Mononuclear cell (primary cell): ENCODE results near the gene TMEM141. TPM values are rescaled to one million over a fixed set of nuclear protein-coding genes. Genes with fewer than 3 reads are reported as not detected.

ENCODE experiments used
- H3K27me3 ChIP-seq: 2 replicates; pipeline ENCODE4 v1.6.0; 2011; ENCODE audit warnings: low read length, control low read depth; ENCODE audit not compliant: insufficient read depth
- H3K4me1 ChIP-seq: 2 replicates; pipeline ENCODE4 v1.5.1; 2011; ENCODE audit warnings: mild to moderate bottlenecking, low read length, control low read depth; ENCODE audit not compliant: insufficient read depth
- H3K4me3 ChIP-seq: 2 replicates; pipeline ENCODE4 v1.5.1; 2011; ENCODE audit warnings: mild to moderate bottlenecking, low read length, moderate library complexity
- H3K9me3 ChIP-seq: 2 replicates; pipeline ENCODE4 v1.5.1; 2011; ENCODE audit warnings: low read depth, mild to moderate bottlenecking, control low read depth, low read length
- total RNA-seq: library from RNA; depleted of rRNA; stranded (reverse); fragments of >200 nt; gene quantifications from one replicate; pipeline ENCODE4 v1.2.3, GENCODE V29; 2012

The TMEM141 gene
- total RNA-seq, 1 donor, result 16.1 TPM

DNA sequence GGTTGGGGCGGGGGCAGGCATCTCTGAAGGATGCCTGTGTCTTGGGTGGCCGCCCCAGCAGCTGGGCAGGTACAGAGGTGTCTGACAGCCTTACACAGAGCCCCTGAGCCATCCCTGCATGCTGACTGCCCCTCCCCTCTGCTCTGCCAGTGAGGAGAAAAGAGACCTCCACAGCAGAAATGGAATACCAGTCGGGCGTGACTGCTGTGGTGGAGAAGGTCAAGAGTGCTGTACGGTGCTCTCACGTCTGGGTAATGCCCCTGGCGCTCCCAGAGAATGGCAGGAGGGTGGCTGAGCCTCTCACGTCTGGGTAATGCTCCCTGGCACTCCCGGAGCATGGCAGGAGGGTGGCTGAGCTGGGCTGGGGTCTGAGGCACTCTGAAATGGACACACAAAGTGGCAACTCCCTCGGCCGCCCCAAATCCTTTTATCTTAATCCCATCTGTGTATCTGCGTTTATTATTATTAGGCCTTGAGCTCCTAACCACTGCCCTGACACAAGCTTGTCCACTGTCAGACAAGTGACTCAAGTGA lies 14.1 kb downstream of the TMEM141 start:
- Histone ChIP-seq H3K4me1 (peaks cover 40% of the 10 kb centered on the region), H3K9me3 (no peaks in the 10 kb centered on the region), H3K27me3 (peaks cover 8% of the 10 kb centered on the region), H3K4me3 (no peak overlapping the region)

DNA sequence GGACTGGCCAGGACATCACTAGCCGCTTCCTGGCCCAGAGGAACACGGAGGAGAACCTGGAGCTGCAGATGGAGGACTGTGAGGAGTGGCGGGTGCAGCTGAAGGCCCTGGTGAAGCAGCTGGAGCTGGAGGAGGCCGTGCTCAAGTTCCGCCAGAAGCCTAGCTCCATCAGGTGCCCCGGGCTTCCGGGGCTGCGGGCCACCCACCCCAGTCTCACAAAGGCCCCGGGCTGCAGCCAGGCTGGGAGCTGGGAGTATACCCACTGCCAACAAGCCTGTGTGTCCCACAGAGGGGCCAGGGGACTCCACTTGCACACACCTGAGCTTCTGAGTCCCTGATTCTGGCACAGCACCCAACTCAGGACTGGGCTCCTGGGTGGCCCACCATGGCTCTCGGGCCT lies 14.9 kb downstream of the TMEM141 start:
- no peaks in the 10 kb centered on the region for H3K9me3 ChIP-seq
- H3K27me3 ChIP-seq, result peaks cover 6% of the 10 kb centered on the region
- H3K4me3 ChIP-seq, result no peak overlapping the region
- H3K4me1 ChIP-seq, result peaks cover 33% of the 10 kb centered on the region

DNA sequence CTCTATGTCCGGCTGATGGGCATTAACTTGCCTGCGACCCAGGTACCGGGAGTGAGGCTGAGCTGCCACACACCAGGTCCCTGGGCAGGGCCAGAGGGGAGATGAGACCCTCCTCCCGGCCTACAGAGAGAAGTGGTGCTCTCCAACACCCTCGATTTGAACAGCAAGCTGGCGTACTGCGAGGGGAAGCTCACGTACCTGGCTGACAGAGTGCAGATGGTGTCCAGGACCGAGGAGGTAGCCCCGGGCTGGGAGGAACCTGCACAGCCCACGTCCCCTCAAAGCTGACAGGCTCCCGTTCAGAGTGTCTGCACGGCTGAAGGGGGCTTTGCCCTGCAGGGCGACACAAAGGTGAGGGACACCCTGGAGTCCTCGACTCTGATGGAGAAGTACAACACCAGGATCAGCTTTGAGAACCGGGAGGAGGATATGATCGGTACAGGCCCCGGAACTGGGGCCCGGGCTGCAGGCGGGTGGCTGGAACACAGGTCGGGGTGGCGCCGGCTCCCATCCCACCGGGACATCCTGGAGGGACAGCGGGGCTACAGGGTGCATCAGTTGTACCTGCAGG lies 15.6 kb downstream of the TMEM141 start:
- H3K4me1 ChIP-seq, result peaks cover 29% of the 10 kb centered on the region
- no peak overlapping the region for H3K4me3 ChIP-seq
- no peaks in the 10 kb centered on the region for H3K9me3 ChIP-seq
- peaks cover 6% of the 10 kb centered on the region for H3K27me3 ChIP-seq

DNA sequence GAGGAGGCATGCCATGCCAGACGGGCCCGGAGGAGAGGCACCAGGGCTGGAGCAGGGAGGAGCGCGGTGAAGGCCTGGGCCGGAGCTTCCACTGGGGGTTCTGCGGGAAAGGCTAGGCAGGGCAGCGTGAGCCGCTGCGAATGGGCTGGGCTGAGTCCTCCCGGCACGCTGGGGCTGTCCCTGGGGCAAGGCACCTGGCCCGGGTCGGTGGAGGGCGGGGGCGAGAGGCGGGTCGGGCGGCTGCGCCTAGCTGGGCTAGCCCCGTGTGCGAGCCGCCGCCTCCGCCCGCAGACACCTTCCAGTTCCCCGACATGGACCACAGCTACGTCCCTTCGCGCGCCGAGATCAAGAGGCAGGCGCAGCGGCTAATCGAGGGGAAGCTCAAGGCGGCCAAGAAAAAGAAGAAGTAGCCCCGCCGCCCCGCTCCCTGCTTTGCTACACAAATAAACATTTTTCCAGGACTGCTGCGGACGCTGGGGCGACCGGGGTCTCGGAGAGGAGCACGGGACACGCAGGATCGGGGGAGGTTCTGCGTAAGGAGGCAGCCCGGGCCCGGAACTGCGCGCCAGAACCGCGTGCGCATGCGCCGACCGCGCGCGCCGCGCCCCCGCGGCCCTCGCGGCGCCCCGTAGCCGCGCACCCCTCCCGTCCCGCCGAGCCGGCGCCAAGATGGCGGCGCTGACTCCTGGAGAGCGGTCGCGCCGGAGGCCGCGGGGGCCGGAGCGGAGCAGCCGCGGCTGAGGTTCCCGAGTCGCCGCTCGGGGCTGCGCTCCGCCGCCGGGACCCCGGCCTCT lies 16.3 kb downstream of the TMEM141 start, which contains the start of gene RABL6:
RABL6 (plus strand) TSS at position 668 of the 794 bp plus-strand sequence. CDS start 249 bp downstream, outside the sequence.
- Histone ChIP-seq H3K4me1 (peaks cover 29% of the 10 kb centered on the region), H3K27me3 (peaks cover under 1% of the 10 kb centered on the region), H3K9me3 (no peaks in the 10 kb centered on the region), H3K4me3 (peak within 1 kb of the TSS; percentile 88)

DNA sequence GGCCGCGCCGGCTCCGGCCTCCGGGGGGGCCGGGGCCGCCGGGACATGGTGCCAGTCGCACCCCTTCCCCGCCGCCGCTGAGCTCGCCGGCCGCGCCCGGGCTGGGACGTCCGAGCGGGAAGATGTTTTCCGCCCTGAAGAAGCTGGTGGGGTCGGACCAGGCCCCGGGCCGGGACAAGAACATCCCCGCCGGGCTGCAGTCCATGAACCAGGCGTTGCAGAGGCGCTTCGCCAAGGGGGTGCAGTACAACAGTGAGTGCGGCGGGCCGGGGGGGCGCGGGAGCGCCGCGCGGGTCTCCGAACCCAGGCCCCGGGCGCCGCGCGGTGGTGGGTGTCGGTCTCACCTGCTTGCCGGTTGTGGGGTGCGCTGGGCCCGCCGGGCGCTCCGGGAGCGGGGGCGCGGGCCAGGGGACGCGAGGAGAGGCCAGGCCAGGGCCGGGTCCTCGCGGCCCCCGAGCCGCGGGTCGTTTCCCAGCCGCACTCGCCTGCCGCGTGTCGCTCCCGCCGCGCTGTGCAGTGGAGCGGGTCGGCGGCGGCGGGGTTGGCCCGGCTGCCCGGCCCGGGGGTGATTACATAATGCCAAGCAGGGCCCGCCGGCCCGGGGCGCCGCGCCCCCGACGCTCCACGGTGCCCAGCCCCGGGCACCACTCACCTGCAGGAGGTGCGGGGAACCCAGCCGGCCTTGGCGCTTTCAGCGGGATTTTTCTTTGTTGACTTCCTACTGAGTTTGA lies 17.1 kb downstream of the TMEM141 start:
- H3K4me3 ChIP-seq, result peak overlapping the region; percentile 88
- H3K4me1 ChIP-seq, result peaks cover 34% of the 10 kb centered on the region
- no peaks in the 10 kb centered on the region for H3K9me3 ChIP-seq
- H3K27me3 ChIP-seq, result no peaks in the 10 kb centered on the region

DNA sequence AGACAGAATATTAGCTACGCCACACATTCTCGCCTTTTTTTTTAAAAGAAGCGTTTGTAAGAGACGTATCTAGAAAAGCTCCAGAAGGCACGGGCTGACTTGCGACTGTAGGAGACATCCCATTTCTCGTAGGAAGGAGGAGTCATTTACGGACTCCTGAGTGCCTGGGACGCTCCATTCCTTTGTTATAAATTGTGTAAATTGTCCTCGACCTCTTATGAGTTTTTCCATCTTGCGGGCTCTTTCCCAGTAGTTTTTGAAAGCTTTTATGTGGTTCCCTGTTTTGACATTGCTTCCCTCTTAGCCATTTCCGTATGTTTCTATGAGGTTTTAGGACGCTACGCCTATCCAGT lies 17.6 kb downstream of the TMEM141 start:
- no peaks in the 10 kb centered on the region for H3K9me3 ChIP-seq
- peak overlapping the region; percentile 88 for H3K4me3 ChIP-seq
- H3K4me1 ChIP-seq, result peaks cover 34% of the 10 kb centered on the region
- H3K27me3 ChIP-seq, result no peaks in the 10 kb centered on the region

DNA sequence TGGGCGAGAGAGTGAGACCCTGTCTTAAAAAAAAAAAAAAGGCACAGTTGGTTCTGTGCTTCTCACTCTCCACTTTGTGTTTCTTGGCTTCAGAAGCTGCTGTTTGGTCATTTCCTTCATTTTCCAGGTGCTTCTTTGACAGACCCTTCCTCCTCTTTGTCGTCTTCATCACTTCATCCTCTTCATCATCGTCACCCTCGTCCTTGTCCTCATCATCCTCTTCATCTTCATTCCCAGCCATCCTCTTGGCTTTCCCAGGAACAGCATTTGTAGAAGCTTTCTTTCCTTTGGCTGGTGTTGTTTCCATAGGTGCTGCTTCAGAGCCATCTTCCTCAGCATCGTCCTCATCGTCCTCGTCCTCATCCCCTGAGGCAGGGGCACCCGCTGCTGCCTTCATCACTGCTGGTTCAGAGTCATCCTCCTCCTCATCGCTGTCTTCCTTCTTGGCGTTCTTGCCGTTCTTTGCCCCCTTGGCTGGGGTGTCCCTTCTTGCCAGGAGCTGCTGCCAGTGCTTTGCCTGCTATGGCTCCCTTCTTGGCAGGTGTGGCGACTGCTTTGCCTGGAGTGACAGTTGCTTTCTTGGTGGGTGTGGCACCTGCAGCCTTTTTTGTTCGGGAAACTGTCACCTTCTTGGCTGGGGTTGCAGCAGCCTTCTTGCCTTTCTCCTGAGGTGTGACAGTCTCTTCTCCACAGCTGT lies 23.7 kb downstream of the TMEM141 start:
- no peaks in the 10 kb centered on the region for H3K27me3 ChIP-seq
- no peak overlapping the region for H3K4me3 ChIP-seq
- peaks cover 10% of the 10 kb centered on the region for H3K4me1 ChIP-seq
- no peaks in the 10 kb centered on the region for H3K9me3 ChIP-seq

DNA sequence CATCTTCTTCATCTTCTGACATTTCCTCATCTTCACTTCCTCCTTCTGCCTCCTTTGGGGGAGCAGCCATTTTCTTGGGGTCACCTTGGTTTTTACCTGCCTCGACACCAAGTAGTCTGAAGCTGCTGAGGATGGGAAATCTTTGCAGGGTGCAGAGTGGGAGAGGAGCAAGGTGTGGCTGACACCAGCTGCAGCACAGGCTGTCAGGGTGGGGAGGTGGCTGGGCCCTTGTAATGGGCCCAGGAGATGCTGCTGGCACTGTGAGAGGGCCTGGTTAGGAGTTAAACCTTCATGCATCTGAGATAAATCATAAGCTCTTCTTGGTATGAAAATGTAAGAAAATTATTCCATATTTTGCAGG lies 24.3 kb downstream of the TMEM141 start:
- Histone ChIP-seq H3K27me3 (no peaks in the 10 kb centered on the region), H3K9me3 (no peaks in the 10 kb centered on the region)

DNA sequence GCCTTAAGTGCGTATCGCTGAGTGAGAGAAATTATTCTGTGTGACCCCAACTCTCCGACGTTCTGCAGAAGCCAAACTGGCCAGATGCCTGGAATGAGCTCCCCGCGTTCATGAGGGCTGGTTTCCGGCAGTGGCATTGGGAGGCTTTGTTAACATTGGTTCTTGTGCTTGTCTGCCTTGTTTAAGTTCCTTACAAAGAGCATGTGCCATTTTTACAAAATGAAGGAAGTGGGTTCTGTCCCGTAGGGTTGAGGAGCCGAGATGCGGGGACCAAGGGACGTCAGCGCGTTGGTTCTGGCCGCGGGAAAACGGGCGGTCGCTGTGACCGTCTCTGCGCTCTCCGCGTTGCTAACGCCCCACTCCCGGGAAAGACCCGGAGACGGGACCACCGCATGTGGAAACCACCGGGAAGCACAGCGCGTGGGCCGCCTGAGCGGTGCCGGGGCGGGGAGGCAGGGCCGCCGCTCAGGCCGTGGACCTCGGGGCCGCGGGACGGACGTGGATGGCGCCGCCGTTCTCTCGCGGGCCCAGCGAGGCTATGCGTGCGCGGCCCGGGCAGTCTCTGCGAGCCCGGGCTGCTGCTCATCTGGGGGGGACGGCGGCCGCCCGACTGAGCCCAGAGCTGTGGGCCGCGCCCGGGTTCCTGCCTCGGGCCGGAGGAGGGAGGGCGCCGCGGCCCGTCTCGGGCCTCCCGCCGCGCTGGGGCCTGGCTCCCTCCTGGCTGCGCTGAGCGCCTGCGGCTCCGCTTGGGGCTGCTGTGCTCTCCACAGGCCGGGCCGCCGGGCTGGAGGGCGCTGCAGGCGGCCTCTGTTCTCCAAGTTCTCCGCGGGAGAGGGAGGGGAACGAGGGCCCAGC lies 30.1 kb downstream of the TMEM141 start:
- Histone ChIP-seq H3K9me3 (no peaks in the 10 kb centered on the region), H3K27me3 (no peaks in the 10 kb centered on the region), H3K4me1 (peaks cover 7% of the 10 kb centered on the region), H3K4me3 (no peak overlapping the region)

More for the DNA sequence above, 24.3 kb downstream of the TMEM141 start:
- Histone ChIP-seq H3K4me1 (peaks cover 5% of the 10 kb centered on the region), H3K4me3 (no peak overlapping the region)

DNA sequence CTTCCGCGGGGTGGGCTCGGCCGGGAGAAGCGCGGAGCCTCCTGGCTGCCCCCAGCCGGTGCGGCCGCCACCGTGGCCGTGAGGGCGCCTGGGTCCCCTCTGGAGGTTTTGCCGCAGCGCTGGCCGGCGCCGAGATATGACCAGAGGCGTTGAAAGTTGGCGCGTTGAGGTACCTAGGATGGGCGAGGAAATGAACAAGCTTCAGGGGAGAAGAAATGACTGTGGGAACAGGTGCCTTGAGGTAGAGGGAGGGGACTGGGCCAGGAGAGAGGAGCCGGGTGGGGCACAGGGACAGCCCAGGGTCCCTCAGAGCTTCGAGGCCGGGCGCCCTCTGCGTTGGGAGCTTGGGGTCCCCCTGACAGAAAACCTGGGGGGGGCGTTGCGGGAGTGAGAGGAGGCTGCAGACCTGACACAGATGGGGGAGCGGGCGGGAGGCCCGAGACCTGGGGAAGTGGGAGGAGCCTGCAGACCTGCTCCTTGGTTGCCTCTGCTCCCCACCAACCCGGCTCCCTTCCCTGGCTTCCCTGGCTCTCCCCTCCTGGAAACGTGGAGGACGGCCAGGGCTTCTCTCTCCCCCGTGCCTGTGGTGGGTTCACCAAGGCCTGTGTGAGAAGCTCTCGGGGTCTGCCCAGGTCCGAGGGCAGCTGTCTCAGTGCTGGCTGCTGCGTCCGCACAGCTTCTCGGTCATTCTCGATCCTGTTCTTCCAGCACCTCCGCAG lies 30.8 kb downstream of the TMEM141 start:
- no peaks in the 10 kb centered on the region for H3K9me3 ChIP-seq
- no peak overlapping the region for H3K4me3 ChIP-seq
- no peaks in the 10 kb centered on the region for H3K27me3 ChIP-seq
- H3K4me1 ChIP-seq, result peaks cover 7% of the 10 kb centered on the region

DNA sequence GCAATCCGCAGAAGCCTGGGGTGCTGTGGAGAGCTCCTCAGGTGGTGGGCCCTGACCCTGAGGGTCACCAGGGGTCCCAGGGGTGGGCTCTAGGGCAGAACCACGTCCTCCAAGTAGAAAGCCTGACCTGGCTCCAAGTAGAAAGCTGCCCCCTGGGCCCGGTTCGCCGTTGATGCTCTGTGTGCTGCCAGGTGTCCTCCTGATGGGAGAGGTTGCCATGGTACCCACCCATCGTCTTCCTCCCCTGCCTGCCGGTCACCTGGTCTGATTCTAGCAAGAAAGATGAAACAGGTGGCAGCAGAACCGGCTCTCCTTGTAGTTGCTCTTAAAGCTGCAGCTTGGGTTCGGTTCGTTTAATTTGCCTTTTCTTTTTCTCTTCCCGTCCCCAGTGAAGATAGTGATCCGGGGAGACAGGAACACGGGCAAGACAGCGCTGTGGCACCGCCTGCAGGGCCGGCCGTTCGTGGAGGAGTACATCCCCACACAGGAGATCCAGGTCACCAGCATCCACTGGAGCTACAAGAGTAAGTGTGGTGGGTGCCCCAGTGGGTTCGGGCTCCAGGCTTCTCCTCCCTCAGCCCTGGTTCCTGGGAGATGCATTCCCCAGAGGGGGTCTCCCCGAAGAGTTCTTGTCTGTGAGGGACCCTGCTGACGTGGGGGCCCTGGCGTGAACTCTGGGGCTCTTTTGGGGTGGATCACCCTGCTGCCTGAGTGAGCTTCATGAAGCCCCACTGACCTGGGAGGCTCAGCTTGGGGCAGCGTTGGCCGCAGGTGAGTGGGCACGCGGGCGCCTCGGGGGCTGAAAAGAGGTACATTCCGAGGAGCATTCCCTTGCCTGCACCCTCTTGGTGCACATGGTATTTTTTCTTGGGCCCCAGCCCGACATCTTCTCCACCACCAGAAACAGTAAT lies 32.2 kb downstream of the TMEM141 start:
- no peaks in the 10 kb centered on the region for H3K27me3 ChIP-seq

DNA sequence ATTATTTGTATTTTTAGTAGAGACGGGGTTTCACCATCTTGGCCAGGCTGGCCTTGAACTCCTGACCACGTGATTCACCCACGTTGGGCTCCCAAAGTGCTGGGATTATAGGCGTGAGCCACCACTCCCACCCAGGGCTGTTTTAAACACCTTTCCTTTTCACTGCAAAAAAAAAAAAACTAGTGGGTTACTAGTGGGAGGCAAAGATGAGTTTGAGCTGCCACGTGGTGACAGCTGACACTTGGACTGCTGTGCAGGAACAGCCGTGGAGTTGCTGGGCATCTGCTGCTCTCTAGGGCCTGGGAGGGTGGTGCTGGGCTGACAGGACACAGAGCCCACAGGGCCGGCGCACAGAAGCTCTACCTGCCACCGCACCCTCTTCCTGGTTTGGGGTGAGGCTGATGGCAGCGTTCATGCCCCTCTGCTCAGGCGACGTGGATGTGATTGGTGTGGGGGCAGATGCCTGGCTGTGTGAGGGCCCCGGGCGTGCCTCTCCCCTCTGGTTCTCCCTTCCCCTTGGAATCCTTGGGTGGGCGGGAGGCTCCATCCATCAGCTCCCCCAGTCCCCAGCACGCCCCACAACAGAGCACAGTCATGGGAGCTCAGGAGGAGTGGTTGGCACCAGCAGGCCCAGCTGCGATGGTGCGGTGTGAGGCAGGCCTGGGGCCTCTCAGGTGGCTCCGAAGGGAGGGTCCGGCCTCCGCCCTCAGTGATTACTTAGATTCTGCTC lies 33.5 kb downstream of the TMEM141 start:
- Histone ChIP-seq H3K27me3 (no peaks in the 10 kb centered on the region), H3K4me1 (peaks cover 7% of the 10 kb centered on the region), H3K9me3 (no peaks in the 10 kb centered on the region), H3K4me3 (no peak overlapping the region)

More for the DNA sequence above, 32.2 kb downstream of the TMEM141 start:
- Histone ChIP-seq H3K4me1 (peaks cover 7% of the 10 kb centered on the region), H3K4me3 (no peak overlapping the region), H3K9me3 (no peaks in the 10 kb centered on the region)
